Activated B cell treated with CpG ODN at 0.5 μM for 24 hours (primary cell): Measurements from ENCODE around the gene ST3GAL5. TPM values are rescaled to one million over a fixed set of nuclear protein-coding genes. Genes with fewer than 3 reads are reported as not detected.

Experiments
- ATAC-seq: fragments of 200-7000 bp; cut with Tn5 transposase; one replicate; pipeline ENCODE4 v1.10.0; 2021; ENCODE audit warnings: low read depth, mild to moderate bottlenecking, moderate library complexity
- CTCF ChIA-PET: fragments of 350-600 bp; sonication (Branson Sonifier 250); formaldehyde crosslinking; loops from one replicate; lab custom pipeline; 2021; ENCODE audit warnings: antibody characterized with exemption; lab: Charles Lee
- POLR2A ChIA-PET: fragments of 350-600 bp; sonication (Branson Sonifier 250); formaldehyde crosslinking; loops from one replicate; lab custom pipeline; 2021; ENCODE audit warnings: antibody characterized with exemption; lab: Charles Lee
- DNase-seq: peaks from one replicate; pipeline ENCODE4 v3.0.0; 2022
- H3K27ac Mint-ChIP-seq: one replicate; pipeline ENCODE4 v1.8.0; 2020; ENCODE audit warnings: mixed read lengths
- H3K27me3 Mint-ChIP-seq: one replicate; pipeline ENCODE4 v1.8.0; 2021; ENCODE audit warnings: mixed read lengths
- H3K36me3 Mint-ChIP-seq: one replicate; pipeline ENCODE4 v1.8.0; 2021; ENCODE audit warnings: low read depth, mixed read lengths
- H3K4me1 Mint-ChIP-seq: one replicate; pipeline ENCODE4 v1.8.0; 2021; ENCODE audit warnings: mixed read lengths
- H3K4me3 Mint-ChIP-seq: one replicate; pipeline ENCODE4 v1.8.0; 2020; ENCODE audit warnings: mild to moderate bottlenecking, mixed read lengths
- H3K9me3 Mint-ChIP-seq: one replicate; pipeline ENCODE4 v1.8.0; 2020; ENCODE audit warnings: mixed read lengths
- CTCF ChIP-seq: fragments of 200-600 bp; IDR thresholded peaks from one replicate; pipeline ENCODE4 v1.8.0; 2022; ENCODE audit warnings: antibody characterized with exemption, mild to moderate bottlenecking
- intact Hi-C: fragments of 100-400 bp; cut with micrococcal nuclease; formaldehyde crosslinking; loops from one replicate; pipeline ENCODE4 v1.15.1; 2024
- total RNA-seq: library from RNA; stranded (reverse); gene quantifications from 2 replicates; pipeline ENCODE4 v1.2.3, GENCODE V29; 2022

The ST3GAL5 gene
- total RNA-seq, 1 donor from 2014 or later, result 70.7 TPM

DNA sequence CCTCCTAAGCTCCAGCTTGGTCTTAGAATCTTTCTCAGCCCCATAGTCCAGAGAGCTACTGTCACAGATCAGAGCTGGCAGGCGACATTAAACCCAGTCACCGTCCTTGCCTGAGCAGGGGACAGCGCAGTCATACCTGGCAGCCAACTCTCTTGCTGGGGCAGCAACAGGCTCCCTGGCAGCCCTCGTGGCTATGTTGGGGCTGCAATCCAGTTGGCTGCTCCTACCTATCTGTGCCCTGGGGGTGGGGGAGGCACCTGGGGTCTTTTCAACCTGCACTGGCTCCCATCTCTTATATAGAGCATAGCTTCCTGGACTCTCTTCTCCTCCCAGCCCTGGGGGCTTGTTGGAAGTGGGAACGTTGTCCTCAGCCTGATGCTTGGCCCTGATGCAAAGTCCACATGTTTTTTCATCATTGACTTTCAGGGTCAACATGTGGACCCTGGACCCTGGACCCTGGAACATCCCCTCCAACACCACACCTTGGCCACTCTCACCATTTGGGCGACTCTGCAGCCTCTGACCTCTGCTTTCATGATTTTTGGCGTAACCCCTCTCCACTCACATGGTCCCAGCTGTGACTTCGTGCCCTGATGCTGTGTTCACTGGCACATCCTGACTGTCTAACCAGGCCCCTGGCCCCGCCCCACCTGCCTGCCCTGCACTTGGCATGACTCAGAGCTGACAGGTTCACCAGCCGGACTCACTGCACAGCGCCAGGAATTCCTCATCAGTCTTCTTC lies 89.4 kb downstream of the ST3GAL5 start:
- intact Hi-C loops, result no loop called here
- DNase-seq (peak; percentile 7), ATAC-seq (no peak)
- ChIA-PET POLR2A (no interaction called here), CTCF (interaction anchor here (1.2 kb wide), 1 partner anchor 14 kb away, joined by 3 read pairs; no protein-coding TSS in a partner anchor)
- Mint-ChIP-seq H3K4me1 (peaks cover under 1% of the 10 kb centered on the region), H3K4me3 (no peak overlapping the region), H3K36me3 (no peaks in the 10 kb centered on the region), H3K27ac (no peak overlapping the region), H3K27me3 (peaks cover 40% of the 10 kb centered on the region), H3K9me3 (peaks cover 9% of the 10 kb centered on the region)
- no peak for TF ChIP-seq CTCF

DNA sequence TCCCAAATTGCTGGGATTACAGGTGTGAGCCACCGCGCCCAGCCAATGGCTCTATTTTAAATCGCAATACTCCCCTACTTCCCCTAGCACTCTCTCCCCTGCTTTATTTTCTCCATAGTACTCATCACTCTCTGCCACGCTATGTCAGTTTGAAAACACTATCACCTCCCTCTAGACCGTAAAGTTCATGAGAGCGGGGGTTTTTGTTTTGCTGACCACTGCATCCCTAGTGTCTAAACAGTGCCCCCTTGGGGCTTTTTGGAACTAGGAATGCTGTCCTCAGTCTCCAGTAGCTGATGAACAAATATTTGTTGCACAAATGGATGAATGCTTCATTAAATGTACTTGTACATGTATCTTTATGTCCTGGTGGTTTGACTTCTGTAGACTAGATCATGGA lies 90.9 kb downstream of the ST3GAL5 start:
- intact Hi-C loops, result no loop called here
- H3K4me3 Mint-ChIP-seq, result no peak overlapping the region
- no peak for ATAC-seq
- H3K27ac Mint-ChIP-seq, result no peak overlapping the region
- POLR2A ChIA-PET, result no interaction called here
- TF ChIP-seq CTCF, result no peak
- H3K27me3 Mint-ChIP-seq, result peaks cover 44% of the 10 kb centered on the region
- CTCF ChIA-PET, result interaction anchor here (1.3 kb wide), 1 partner anchor 16 kb away, joined by 3 read pairs; no protein-coding TSS in a partner anchor
- no peak for DNase-seq
- peaks cover 9% of the 10 kb centered on the region for H3K9me3 Mint-ChIP-seq
- no peaks in the 10 kb centered on the region for H3K36me3 Mint-ChIP-seq
- H3K4me1 Mint-ChIP-seq, result no peaks in the 10 kb centered on the region

DNA sequence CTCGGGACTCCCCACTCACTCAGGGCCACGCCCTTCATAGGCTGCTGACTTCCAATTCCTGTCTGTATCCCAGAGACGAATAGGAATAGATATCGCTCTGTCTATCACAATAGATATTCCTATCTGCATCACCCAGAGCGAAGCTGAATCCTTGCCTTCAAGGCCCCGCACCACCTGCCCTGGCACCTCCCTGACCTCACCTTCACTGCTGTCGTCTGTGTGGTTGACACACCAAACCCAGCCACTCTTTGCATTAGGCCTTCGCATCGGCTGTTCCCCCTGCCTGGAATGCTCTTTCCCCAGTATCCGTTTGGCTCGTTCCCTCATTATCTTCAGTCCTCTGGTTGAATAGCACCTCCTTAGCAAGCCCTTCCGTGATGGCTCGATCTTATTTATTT lies 91.5 kb downstream of the ST3GAL5 start:
- ATAC-seq (no peak), DNase-seq (peak; percentile 7)
- Mint-ChIP-seq H3K4me3 (no peak overlapping the region), H3K36me3 (no peaks in the 10 kb centered on the region), H3K9me3 (peaks cover 8% of the 10 kb centered on the region), H3K4me1 (no peaks in the 10 kb centered on the region), H3K27me3 (peaks cover 50% of the 10 kb centered on the region), H3K27ac (no peak overlapping the region)
- POLR2A ChIA-PET, result no interaction called here
- TF ChIP-seq CTCF, result no peak
- CTCF ChIA-PET, result interaction anchor here (1.3 kb wide), 1 partner anchor 16 kb away, joined by 3 read pairs; no protein-coding TSS in a partner anchor
- intact Hi-C loops, result no loop called here

DNA sequence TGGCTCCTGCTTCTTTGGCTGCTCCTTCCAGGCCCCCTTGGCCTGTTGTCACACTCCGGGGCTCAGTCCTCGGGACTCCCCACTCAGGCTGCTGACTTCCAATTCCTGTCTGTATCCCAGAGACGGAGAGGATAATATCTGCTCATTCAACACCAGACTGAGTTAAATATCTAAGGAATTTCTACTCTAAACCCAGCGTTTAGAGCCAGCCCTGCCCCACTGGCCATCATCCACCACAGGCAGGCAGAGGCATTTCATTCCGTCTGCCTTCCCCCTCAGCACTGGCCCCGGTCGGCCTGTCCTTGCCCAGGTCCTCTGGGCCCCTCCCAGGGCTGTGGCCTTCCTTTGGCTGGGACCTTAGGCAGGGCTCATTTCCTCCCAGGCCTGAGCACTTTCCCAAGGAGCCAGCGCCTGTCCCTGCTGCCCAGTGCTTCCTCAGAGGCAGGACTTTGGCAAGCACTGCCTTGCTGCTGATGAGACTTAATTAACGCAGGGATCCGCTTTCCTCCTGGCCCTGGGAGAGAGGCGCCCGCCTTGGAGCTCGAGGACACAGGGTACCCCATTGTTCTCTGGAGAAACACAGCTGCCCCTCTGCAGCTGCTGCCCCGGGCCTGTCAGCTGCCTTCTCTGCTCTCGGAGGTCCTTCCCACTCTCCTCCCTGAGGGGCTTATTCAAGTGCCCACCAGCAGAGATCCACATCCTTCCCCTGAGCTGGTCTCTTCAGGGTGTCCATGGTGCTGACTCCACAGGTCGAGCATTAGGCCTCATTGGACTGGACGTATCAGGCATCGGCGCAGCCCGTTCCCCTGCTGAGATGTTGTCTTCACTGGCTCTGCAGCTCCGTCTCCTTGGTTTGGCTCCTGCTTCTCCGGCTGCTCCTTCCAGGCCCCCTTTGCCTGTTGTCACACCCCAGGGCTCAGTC lies 92.2 kb downstream of the ST3GAL5 start:
- Mint-ChIP-seq H3K9me3 (peaks cover 5% of the 10 kb centered on the region), H3K4me1 (no peaks in the 10 kb centered on the region), H3K4me3 (no peak overlapping the region), H3K27me3 (peaks cover 47% of the 10 kb centered on the region), H3K36me3 (no peaks in the 10 kb centered on the region), H3K27ac (no peak overlapping the region)
- ChIA-PET POLR2A (no interaction called here), CTCF (interaction anchor here (0.6 to 1.3 kb wide), 2 partner anchors 17 to 44 kb away, joined by 3 to 4 read pairs; no protein-coding TSS in a partner anchor)
- DNase-seq, result peak; percentile 13
- no peak for ATAC-seq
- no peak for TF ChIP-seq CTCF
- intact Hi-C loops, result no loop called here

- no peak for ATAC-seq
- intact Hi-C loops, result no loop called here
- CTCF ChIA-PET, result no interaction called here
- Mint-ChIP-seq H3K4me1 (no peaks in the 10 kb centered on the region), H3K27me3 (peaks cover 47% of the 10 kb centered on the region), H3K36me3 (no peaks in the 10 kb centered on the region), H3K27ac (no peak overlapping the region), H3K4me3 (no peak overlapping the region), H3K9me3 (peaks cover 2% of the 10 kb centered on the region)
- TF ChIP-seq CTCF, result no peak
- DNase-seq, result no peak
- POLR2A ChIA-PET, result no interaction called here
These were observed 92.8 kb downstream of the ST3GAL5 start for GRCh38 chr2:85796046-85796340.
